B cell (primary cell): ENCODE measurements around the gene GTPBP3. TPM values are rescaled to one million over a fixed set of nuclear protein-coding genes. Genes with fewer than 3 reads are reported as not detected.

Source experiments
- ATAC-seq: fragments of 200-7000 bp; cut with Tn5 transposase; one replicate; pipeline ENCODE4 v1.10.0; 2021; ENCODE audit warnings: low read depth, mild to moderate bottlenecking, moderate number of reproducible peaks, moderate library complexity
- CTCF ChIA-PET: fragments of 350-600 bp; sonication (Branson Sonifier 250); formaldehyde crosslinking; loops from one replicate; lab custom pipeline; 2021; ENCODE audit warnings: antibody characterized with exemption, inconsistent platforms; lab: Charles Lee
- POLR2A ChIA-PET: fragments of 350-600 bp; sonication (Branson Sonifier 250); formaldehyde crosslinking; loops from one replicate; lab custom pipeline; 2021; ENCODE audit warnings: antibody characterized with exemption; lab: Charles Lee
- DNase-seq: peaks from one replicate; pipeline ENCODE4 v3.0.0; 2013
- H2AFZ ChIP-seq: 2 replicates; pipeline ENCODE4 v1.6.1; 2012; ENCODE audit warnings: mild to moderate bottlenecking, low read depth, low read length; ENCODE audit not compliant: insufficient read depth, poor library complexity, severe bottlenecking
- H3K27ac ChIP-seq, 2 donors: 1 replicate in 1 of 2; 2 replicates in 1 of 2; pipeline ENCODE4 v1.5.1; 2012 to 2013; ENCODE audit warnings: low read length in 2 of 2, mild to moderate bottlenecking in 2 of 2, moderate library complexity in 1 of 2
- H3K27me3 ChIP-seq, 4 experiments: fragments of 200-600 bp in 1 of 4; sonication (generic) in 1 of 4; replicated peaks in 1 of 4; 1 replicate in 2 of 4; 2 replicates in 2 of 4; pipeline versions ENCODE4 v1.6.1 to v1.7.0; 2013 to 2016; ENCODE audit warnings: low read length in 3 of 4, mild to moderate bottlenecking in 2 of 4, mixed read lengths in 1 of 4, moderate library complexity in 1 of 4; ENCODE audit not compliant: insufficient read depth in 4 of 4, control insufficient read depth in 3 of 4; ENCODE audit errors: control extremely low read depth in 1 of 4
- H3K36me3 ChIP-seq, 2 experiments: replicated peaks in 1 of 2; 1 replicate in 1 of 2; 2 replicates in 1 of 2; pipeline versions ENCODE4 v1.6.1 to v1.7.1; 2013; ENCODE audit warnings: low read length in 1 of 2; ENCODE audit not compliant: insufficient read depth in 2 of 2, control insufficient read depth in 1 of 2; ENCODE audit errors: control extremely low read depth in 1 of 2, extremely low read depth in 1 of 2
- H3K4me1 ChIP-seq, 2 donors: fragments of 200-600 bp in 1 of 2; sonication (generic) in 1 of 2; 1 replicate in 1 of 2; 2 replicates in 1 of 2; pipeline versions ENCODE4 v1.5.1 to v1.6.1; 2013 to 2017; ENCODE audit warnings: low read length in 2 of 2; ENCODE audit not compliant: control insufficient read depth in 2 of 2, insufficient read depth in 2 of 2
- H3K4me2 ChIP-seq: replicated peaks from 2 replicates; pipeline ENCODE3; 2012; ENCODE audit warnings: mild to moderate bottlenecking, low read depth, low read length; ENCODE audit not compliant: poor library complexity, severe bottlenecking
- H3K4me3 ChIP-seq, 5 experiments: fragments of 200-600 bp in 1 of 5; sonication (generic) in 1 of 5; 1 replicate in 3 of 5; 2 replicates in 2 of 5; pipeline versions ENCODE4 v1.5.1 to v1.7.0; 2011 to 2016; ENCODE audit warnings: low read length in 4 of 5, mild to moderate bottlenecking in 4 of 5, low read depth in 2 of 5, control low read depth in 1 of 5, moderate library complexity in 1 of 5; ENCODE audit not compliant: insufficient read depth in 1 of 5; ENCODE audit errors: control extremely low read depth in 1 of 5, extremely low read depth in 1 of 5
- H3K79me2 ChIP-seq: fragments of 200-600 bp; sonication (generic); one replicate; pipeline ENCODE4 v1.6.0; 2016; ENCODE audit warnings: low read length; ENCODE audit not compliant: control insufficient read depth, insufficient read depth
- H3K9ac ChIP-seq: fragments of 200-600 bp; sonication (generic); 2 replicates; pipeline ENCODE4 v1.6.1; 2017; ENCODE audit warnings: mild to moderate bottlenecking, low read length, moderate library complexity
- H3K9me3 ChIP-seq, 3 donors: one replicate each; pipeline versions ENCODE4 v1.6.1 to v1.7.1; 2013; ENCODE audit warnings: low read length in 2 of 3; ENCODE audit not compliant: control insufficient read depth in 2 of 3, insufficient read depth in 1 of 3; ENCODE audit errors: control extremely low read depth in 1 of 3
- H4K20me1 ChIP-seq: 2 replicates; pipeline ENCODE4 v1.6.0; 2012; ENCODE audit warnings: mild to moderate bottlenecking, low read length; ENCODE audit not compliant: insufficient read depth, control insufficient read depth, poor library complexity, severe bottlenecking
- H3K27ac Mint-ChIP-seq: one replicate; pipeline ENCODE4 v1.8.0; 2021; ENCODE audit warnings: mixed read lengths
- H3K27me3 Mint-ChIP-seq: one replicate; pipeline ENCODE4 v1.8.0; 2021; ENCODE audit warnings: mixed read lengths
- H3K4me1 Mint-ChIP-seq: one replicate; pipeline ENCODE4 v1.8.0; 2021; ENCODE audit warnings: mixed read lengths
- H3K4me3 Mint-ChIP-seq: one replicate; pipeline ENCODE4 v1.8.0; 2021; ENCODE audit warnings: mixed read lengths
- H3K9me3 Mint-ChIP-seq: one replicate; pipeline ENCODE4 v1.8.0; 2022; ENCODE audit warnings: mixed read lengths; ENCODE audit not compliant: insufficient read depth
- EZH2 ChIP-seq: IDR thresholded peaks from 2 replicates; pipeline ENCODE4 v1.6.1; 2012; ENCODE audit warnings: borderline replicate concordance, low read depth, mild to moderate bottlenecking, moderate library complexity, low read length; ENCODE audit not compliant: insufficient read depth, poor library complexity, severe bottlenecking
- WGBS: methylation state at CpG from one replicate; pipeline ENCODE4 v1.1.5; 2013; ENCODE audit warnings: missing lambda C conversion rate; ENCODE audit not compliant: insufficient coverage; 5-methylcytosine and 5-hydroxymethylcytosine counted together
- intact Hi-C: fragments of 100-400 bp; cut with micrococcal nuclease; formaldehyde crosslinking; loops from one replicate; pipeline ENCODE4 v1.10.0; 2022
- polyA plus RNA-seq: library from polyadenylated mRNA; depleted of rRNA; stranded (reverse); fragments of >200 nt; gene quantifications from 2 replicates; pipeline ENCODE4 v1.2.3, GENCODE V29; 2012
- total RNA-seq, 2 donors: library from RNA; stranded (reverse); fragments of 120-200 nt in 1 of 2; gene quantifications; 1 replicate in 1 of 2; 2 replicates in 1 of 2; pipeline versions ENCODE4 v1.2.3 to v1.2.4, GENCODE V29; 2013 to 2022
- TF ChIP-seq, protein P1 (sequence below): fragments of 200-600 bp; IDR thresholded peaks from one replicate; pipeline ENCODE4 v1.8.0; 2022; ENCODE audit warnings: antibody characterized with exemption, mild to moderate bottlenecking

The GTPBP3 gene
- total and polyA plus RNA-seq, 2 donors (not counting 1 experiment from before 2014, with no cell fraction given), result 41.6 to 44.9 TPM

DNA sequence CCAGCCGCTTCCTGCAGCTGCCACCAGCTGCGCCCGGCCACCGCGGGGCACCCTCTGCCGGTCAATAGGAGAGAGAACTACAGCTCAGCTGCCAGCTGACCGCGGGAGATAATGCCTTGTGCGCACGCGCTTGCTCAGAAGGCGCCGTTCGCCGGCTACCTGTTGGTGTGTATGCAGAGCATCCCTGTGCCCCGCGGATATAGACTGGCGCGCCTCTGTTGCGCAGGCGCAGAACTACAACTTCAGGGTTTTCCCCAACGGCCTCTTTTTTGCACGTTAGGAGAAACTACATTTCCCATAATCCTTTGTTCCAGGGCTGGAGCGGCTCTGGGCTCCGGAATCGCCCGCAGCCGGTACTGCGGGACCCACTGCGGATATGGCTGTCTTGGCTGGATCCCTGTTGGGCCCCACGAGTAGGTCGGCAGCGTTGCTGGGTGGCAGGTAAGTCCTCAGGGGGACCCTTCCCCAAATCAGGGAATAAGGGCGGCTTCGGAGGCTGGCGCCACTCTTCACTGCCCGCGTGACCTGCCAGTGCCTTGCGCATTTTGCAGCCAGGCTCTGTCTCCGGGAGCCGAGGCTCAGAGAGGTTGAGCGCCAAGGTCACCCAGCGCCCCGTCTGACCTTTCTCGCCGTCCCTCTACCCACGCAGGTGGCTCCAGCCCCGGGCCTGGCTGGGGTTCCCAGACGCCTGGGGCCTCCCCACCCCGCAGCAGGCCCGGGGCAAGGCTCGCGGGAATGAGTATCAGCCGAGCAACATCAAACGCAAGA lies 31.7 kb upstream of the GTPBP3 start, which contains the start of gene MRPL34:
Gene MRPL34, plus strand, starts transcription at position 356 of the 768 bp plus-strand sequence. Its CDS starts 21 bp downstream, at position 377.
- H3K27ac ChIP-seq, result peak within 1 kb of the TSS; percentile 70 to 71
- Mint-ChIP-seq H3K27ac (peak within 1 kb of the TSS; percentile 90), H3K4me1 (peaks cover 56% of the 10 kb centered on the region), H3K9me3 (no peaks in the 10 kb centered on the region), H3K4me3 (peak within 1 kb of the TSS; percentile 91), H3K27me3 (no peaks in the 10 kb centered on the region)
- DNase-seq (peak; percentile 100), ATAC-seq (peak; percentile 69)
- no peaks in the 10 kb centered on the region for H3K36me3 ChIP-seq
- TF ChIP-seq EZH2, result no peak
- TF ChIP-seq, protein P1, sequence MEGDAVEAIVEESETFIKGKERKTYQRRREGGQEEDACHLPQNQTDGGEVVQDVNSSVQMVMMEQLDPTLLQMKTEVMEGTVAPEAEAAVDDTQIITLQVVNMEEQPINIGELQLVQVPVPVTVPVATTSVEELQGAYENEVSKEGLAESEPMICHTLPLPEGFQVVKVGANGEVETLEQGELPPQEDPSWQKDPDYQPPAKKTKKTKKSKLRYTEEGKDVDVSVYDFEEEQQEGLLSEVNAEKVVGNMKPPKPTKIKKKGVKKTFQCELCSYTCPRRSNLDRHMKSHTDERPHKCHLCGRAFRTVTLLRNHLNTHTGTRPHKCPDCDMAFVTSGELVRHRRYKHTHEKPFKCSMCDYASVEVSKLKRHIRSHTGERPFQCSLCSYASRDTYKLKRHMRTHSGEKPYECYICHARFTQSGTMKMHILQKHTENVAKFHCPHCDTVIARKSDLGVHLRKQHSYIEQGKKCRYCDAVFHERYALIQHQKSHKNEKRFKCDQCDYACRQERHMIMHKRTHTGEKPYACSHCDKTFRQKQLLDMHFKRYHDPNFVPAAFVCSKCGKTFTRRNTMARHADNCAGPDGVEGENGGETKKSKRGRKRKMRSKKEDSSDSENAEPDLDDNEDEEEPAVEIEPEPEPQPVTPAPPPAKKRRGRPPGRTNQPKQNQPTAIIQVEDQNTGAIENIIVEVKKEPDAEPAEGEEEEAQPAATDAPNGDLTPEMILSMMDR, result peak; percentile 76
- H3K9me3 ChIP-seq, result no peaks in the 10 kb centered on the region
- peaks cover 38 to 56% of the 10 kb centered on the region in 2 donors for H3K4me1 ChIP-seq
- peaks cover 50% of the 10 kb centered on the region for H3K79me2 ChIP-seq
- no peaks in the 10 kb centered on the region for H3K27me3 ChIP-seq
- intact Hi-C loops, result loop anchor here (1.0 to 10.0 kb wide), 9 partner anchors 13 to 718 kb away; partner anchors contain the start of genes BABAM1, HAUS8, MYO9B and OCEL1
- H3K9ac ChIP-seq, result peak within 1 kb of the TSS; percentile 72
- H3K4me2 ChIP-seq, result peak within 1 kb of the TSS; percentile 96
- WGBS, result 0% methylated on average over 55 of the region's 55 CpGs
- ChIA-PET CTCF (interaction anchor here (0.6 to 2.9 kb wide), 21 partner anchors 11 to 858 kb away, joined by 3 to 18 read pairs (median 4); partner anchors contain the start of genes ANKLE1, ANO8, BABAM1 and USE1), POLR2A (interaction anchor here (0.6 to 1.5 kb wide), 17 partner anchors 14 to 1355 kb away, joined by 3 to 12 read pairs (median 6); partner anchors contain the start of genes ANO8, BABAM1 and USE1)
- peak within 1 kb of the TSS; percentile 83 for H2AFZ ChIP-seq
- H4K20me1 ChIP-seq, result peaks cover 13% of the 10 kb centered on the region
- peak within 1 kb of the TSS; percentile 49 to 74 (median 73) for H3K4me3 ChIP-seq
